GM20431 (cell line): ENCODE results near the gene TCEAL1.
"Not testable (repeated sequence)": the region's sequence is repeated elsewhere in the genome, so short reads cannot be mapped to it uniquely, and the experiment has no call there.

ENCODE experiments used
- in situ Hi-C: fragments of 300-500 bp; cut with MseI, MboI; formaldehyde crosslinking; loops from one replicate; pipeline ENCODE4 v1.15.0; 2020; ENCODE audit warnings: low sequenced_read_pairs; ENCODE audit not compliant: unreplicated experiment

Gene TCEAL1

DNA sequence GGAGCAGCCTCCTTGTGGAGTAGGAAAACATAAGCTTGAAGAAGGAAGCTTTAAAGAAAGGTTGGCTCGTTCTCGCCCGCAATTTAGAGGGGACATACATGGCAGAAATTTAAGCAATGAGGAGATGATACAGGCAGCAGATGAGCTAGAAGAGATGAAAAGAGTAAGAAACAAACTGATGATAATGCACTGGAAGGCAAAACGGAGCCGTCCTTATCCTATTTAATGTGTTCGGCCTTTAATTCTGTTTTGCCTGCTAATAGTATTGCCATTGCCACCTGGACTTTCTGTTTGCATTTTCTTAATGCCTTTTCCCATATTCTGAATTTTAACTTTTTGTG lies 1.4 kb downstream of the TCEAL1 start:
- in situ Hi-C loops: no loop called here

DNA sequence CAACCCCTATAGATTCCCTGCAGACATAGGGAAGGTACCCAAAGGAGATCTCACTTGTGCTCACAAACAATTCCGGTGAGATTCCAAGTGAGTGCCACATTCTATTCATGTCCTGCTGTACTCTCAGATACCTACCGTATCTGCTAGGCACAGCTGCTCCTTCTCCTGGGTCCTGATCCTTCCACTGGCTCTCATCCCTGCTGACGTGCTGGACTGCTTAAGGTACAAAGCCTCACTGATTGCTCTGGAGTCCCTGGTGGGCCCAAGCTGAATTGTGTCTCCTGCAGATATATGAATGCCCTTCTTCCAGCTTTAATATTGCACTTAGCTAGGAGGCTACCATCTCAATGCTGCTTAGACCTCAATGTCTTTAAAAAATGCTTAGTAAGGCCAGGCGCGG lies 2.4 kb downstream of the TCEAL1 start:
- in situ Hi-C loops: no loop called here

DNA sequence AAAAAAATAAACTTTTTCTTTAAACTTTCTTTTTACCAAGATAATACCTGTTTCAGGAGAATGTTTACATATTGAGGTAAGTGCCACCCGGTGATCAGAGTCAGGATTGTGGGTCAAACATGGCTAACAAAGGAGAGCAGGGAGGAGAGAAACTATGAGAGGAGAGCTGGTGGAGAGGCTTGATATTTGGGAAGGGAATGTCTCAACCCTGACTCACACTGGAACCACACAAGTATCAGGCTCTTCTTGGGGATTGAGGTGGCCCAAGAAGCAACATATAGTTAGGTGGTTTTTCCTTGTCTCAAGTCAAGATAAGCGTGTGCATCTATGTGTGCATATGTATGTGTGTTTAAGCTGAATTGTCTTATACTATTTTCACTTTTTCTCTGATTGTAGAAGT lies 6.7 kb downstream of the TCEAL1 start:
- in situ Hi-C loops: no loop called here

DNA sequence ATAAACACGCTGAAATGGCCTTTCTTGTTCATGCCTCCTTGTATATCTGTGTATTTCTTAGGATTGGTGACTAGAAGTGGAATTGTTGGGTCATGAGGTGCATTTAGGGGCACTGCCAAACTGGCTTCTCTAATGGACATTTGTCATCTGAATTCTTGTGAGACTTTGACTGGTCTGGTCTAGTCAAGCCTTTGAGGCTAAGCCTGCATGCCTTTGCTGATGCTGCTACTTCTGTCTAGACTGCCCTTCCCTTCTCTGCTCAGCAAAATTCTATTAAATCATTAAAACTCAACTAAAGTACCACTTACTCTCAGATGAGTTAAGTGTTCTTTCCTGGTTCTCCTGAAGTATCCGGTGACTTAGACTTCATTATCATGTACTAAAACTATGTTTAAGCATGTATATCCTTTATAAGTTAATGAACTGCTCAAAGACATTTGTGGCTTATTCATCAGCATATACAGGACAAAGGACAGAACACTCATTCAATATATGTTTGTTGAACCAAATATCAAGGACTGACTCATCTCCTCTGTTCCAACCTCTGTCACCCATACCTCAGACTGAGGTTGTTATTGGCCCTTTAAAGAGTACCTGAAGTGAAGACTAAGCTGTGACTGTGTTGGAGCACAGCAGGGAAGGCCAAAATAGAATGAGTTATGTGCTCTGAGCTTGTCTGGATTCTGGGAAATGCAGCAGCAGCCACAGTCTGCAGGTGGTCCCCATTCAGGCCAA lies 9.0 kb downstream of the TCEAL1 start:
- in situ Hi-C loops: no loop called here

DNA sequence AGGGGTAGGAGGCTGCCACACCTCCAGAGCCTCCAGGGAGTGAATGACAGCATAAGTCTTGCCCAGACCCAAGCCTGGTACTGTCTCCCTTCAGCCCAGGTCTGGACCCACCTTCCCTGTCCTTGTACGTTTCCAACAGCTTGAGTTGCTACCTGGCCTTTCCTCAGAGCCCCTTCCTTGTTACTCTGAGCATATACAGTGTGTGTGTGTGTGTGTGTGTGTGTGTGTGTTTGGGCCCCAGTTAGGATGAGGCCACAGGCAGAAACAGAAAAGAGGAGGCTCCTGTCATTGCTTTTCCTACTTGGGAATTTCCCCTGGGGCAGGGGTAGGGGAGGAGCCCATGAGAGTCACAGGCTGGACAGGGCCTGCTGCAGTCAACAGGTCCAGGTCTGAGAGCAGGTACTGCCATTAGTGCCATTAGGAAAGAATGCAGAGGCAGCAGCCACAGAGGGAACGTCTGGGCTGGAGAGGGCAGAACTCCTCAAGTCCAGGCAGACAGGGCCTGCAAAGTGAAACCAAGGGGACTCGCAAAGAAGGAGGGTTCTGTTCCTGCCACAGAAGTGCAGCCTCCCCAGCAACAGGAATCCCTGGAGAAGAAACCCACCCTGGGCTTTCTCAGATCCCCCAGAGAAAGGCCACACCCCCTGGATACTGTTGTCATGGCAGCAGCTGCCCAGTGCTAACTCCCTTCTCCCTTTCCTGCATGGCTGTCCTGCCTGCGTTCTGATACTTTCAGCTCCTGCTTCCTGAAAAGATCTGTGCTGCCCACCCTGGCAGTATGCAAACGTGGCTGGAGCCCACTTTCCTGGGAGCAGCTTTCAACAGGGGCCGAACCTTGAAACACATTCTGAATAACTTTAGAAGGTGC lies 9.9 kb downstream of the TCEAL1 start:
- in situ Hi-C loops: not testable (repeated sequence)

DNA sequence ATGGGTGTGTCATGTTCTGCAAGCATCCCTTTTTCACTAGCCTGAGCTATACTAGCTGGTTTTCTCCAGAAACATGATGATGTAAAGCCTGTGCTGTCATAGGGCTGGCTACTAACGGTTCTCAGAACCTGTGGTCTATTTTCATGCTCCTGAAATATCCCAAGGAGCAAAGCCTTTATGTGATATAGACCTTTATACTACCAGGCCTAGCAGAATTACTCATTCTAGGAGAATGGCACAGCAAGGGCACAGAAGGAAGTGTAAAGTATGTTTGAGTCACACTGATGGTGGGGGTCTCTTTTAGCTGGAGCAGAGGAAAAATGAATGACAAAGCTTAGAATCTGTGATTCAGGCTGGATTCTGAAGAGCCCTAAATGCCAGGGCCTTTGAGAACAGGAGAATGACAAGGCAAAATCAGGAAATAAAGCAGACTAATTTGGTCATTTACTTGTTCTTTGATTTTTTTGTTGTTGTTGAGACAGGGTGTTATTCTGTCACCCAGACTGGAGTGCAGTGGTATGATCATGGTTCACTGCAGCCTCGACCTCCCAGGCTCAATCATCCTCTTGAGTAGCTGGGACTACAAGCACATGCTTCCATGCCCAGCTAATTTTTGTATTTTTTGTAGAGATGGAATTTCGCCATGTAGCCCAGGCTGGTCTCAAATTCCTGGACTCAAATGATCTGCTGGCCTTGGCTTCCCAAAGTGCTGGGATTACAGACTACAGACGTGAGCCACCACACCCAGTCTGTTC lies 11.8 kb downstream of the TCEAL1 start:
- in situ Hi-C loops: no loop called here

DNA sequence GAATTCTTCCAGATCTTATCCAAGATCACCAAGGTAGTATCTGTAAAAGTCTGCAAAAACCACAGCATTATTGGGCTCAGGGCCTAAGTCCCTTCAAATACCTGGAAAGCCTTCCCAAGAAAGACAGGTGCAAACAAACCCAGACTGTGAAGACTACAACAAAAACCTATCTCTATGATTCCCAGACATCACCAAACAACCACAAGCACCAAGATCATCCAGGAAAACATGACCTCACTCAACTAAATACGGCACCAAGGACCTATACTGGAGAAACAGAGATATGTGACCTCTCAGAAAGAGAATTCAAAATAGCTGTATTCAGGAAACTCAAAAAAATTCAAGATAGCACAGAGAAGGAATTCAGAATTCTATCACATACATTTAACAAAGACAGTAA lies 15.3 kb downstream of the TCEAL1 start:
- in situ Hi-C loops: no loop called here

DNA sequence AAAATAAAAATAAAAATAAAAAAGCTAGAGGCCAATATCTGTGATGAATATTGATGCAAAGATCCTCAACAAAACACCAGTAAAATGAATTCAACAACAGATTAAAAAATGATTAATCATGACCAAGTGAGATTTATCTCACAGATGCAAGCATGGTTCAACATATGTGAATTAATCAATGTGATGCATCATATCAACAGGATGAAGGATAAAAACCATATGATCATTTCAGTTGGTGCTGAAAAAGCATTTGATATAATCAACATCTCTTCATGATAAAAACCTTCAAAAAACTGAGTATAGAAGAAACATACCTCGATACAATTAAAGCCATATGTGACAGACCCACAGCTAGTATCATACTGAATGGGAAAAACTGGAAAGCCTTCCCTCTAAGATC lies 18.9 kb downstream of the TCEAL1 start:
- in situ Hi-C loops: no loop called here

DNA sequence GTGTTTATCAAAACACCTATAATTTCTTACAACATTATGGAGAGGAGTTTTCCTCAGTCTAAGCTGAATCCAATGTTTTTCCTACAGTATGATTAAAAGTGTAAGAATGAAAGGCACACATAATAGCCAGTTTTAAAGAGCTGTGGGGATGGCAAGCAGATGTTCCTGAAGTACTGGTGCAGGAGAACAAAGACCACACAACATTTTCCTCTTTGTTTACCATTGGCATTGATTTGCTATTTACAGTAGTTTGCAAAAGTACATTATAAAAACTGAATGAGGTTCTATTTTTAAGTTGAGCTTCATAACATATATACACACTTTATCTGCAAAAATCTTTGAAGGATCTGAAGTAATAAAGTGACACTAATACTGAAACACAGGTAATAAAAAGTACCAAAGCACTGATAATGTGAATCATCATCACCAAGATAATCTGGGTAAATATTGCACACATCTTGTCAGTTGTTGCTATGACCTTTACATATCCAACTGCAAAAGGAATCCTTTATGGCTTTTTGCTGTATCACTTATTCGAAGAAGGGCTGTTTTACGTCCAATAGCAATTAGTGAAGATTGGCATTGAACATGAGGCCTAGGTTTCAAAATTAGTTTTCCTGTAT lies 22.5 kb downstream of the TCEAL1 start:
- in situ Hi-C loops: no loop called here

DNA sequence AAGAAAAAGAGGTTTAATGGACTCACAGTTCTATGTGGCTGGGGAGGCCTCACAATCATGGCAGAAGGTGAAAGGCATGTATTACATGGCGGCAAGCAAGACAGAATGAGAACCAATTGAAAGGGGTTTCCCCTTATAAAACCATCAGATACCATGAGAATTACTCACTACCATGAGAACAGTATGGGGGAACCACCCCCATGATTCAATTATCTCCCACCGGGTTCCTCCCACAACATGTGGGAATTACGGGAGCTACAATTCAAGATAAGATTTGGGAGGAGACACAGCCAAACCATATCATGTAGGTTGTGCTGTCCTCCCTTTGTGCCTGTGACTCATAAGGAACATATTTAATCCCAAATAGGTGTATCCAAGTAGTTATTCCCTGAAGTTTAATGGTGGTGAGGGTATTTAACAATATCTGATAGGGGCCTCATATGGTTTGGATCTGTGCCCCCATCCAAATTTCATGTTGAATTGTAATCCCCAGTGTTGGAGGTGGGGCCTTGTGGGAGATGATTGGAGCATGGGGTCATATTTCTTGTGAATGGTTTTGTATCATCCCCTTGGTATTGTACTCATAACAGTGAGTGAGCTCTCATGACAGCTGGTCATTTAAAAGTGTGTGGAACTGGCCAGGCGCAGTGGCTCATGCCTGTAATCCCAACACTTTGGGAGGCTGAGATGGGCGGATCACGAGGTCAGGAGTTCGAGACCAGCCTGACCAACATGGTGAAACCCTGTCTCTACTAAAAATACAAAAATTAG lies 26.6 kb downstream of the TCEAL1 start:
- in situ Hi-C loops: not testable (repeated sequence)

DNA sequence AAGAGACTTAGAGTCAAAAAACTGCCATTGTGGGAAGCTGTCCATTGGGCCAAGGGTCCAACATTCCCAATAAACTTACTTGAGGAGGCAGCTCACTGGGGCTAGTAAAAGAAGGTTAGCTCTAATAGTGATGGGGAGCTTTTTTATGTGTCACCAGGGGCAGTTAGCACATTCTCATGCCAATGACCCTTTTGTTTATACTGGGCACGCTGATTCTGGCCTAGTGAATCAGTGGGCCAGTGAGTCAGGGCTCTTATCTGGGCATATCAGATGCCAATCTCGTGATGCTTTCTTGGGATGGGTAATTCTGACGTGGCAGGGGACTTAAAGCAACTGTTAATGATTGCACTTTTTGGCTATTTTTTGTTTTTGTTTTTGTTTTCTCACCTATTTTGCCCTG lies 27.8 kb downstream of the TCEAL1 start:
- in situ Hi-C loops: no loop called here

DNA sequence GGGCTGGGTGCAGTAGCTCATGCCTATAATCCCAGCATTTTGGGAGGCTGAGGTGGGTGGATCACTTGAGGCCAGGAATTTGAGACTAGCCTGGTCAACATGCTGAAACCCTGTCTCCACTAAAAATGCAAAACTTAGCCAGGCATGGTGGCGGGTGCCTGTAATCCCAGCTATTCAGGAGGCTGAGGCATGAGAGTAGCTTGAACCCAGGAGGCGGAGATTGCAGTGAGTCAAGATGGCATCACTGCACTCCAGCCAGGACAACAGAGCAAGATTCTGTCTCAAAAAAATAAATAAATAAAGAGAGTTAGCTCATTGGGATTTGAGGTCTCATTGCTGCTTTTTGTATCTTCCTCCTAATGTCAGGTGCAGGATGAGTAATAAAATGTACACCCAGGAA lies 28.3 kb downstream of the TCEAL1 start:
- in situ Hi-C loops: not testable (repeated sequence)

DNA sequence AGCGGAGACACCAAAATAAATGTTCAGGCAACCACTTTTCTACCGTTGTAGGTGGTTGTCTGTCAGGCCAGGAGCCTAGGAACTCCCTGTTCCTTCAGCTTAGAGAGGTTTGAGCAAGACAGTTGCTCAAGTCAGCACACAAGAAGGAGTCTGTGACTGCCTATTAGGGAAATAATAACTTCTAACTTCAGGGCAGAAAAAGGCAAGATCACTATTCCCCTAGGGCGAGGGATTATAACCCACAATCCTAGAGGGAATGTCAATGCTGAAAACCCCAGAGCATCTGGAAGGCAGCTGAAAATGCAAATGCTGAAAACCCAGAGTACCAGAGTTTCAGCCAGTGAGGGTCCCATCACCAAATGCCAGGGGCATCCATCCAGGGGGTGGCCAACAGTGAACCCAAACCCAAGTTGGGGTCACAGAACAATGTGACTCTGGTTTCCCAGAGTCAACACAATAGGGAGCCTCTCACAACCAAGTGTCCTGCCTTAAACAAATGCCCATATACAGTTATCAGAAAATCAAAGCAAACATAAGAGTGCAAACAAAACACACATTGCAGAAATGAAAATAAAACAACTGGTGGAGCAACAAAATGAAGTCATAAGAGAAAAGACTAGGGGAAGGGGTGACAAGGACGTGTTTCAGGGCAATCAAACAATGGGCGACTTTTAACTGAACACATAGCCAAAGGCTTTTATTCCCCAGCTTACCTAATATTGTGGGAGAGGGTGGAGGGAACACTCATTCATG lies 30.1 kb downstream of the TCEAL1 start:
- in situ Hi-C loops: no loop called here

DNA sequence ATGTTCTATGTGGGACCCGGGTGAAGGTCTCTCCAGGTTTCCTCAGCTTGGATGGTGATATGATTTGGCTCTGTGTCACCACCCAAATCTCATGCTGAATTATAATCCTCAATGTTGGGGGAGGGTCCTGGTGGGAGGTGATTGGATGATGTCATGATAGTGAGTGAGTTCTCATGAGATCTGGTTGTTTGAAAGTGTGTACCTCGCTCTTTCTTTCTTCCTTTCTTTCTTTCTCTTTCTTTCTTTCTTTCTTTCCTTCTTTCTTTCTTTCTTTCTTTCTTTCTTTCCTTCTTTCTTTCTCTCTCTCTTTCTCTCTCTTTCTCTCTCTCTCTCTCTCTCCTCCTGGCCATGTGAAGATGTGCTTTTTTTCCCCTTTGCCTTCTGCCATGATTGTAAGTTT lies 30.7 kb downstream of the TCEAL1 start:
- in situ Hi-C loops: not testable (repeated sequence)

DNA sequence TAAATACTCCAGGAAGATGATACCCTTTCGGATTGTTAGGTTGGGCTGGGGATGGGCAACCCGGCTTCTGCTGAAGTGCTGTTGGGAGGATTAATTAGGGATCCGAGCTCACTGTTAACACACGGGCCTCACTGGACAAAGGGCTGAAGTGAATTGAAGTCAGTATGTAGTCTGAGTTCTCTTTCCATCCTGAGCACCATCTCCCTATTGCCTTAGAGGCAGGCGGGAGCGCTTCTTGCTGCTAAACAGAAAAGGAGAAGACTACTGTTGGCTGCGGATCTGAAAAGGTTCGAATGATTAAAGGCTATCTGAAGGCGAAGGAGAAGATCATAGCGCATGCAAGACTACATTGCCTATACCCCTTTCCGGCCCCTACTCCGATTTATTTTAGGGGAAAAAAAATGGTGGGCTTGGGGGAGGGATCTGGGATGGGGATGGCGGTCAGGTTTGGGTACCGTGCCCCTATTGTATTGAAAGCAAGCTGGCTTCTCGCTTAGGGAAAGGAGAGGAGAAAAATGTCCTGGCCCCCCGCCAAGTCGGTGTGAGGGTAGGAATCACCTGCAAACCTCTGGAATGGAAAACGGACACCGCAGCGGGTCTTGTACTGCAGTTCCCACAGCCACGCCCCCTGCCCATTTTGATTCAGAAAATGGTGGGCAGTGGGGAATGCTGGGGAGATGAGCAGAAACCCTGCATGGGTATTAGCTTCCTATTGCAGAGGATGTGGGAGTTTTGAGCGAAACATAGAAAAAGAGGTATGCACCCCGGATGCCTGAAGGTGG lies 35.4 kb downstream of the TCEAL1 start:
- in situ Hi-C loops: no loop called here

DNA sequence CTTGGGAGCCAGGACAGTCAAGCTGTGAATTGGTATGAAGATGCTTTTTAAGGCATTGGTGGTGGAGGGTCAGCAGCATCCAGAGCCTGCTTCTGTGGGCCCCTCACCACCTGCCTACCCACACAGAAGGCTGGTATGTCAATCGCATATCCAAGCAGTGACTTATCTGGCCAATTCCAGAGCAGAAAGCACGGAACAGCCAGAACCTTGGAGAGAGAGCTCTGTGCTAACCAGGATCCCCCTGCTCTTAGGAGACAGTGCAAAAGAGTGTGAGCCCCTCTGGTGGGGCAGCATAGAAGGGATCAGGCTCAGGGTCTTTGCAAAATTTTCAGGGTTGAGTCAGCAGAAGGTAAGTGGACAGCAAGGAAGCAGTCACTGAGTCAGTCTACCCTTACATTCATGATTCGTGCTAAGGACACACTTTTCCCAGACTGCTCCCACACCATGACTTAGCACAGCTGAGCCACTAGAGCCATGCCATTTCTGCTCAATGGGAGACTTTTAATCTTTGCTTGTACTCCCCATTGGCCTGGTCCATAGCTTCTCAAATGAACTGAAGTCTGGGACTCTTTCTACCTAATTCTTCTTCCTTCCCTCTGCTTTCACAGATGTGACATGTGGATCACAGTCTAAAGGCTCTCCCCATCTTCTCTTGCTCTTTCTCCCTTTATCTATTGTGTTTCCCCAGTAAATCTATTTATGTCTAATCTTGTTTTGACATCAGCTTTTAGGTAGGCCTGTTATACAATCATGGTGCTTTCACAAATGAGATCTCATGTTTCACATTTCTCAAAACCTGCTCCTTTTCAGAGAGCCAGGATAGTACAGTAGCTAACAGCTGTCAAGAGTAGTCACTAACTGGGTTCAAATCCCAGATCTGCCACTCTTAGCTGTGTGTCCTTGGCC lies 37.7 kb downstream of the TCEAL1 start:
- in situ Hi-C loops: no loop called here

DNA sequence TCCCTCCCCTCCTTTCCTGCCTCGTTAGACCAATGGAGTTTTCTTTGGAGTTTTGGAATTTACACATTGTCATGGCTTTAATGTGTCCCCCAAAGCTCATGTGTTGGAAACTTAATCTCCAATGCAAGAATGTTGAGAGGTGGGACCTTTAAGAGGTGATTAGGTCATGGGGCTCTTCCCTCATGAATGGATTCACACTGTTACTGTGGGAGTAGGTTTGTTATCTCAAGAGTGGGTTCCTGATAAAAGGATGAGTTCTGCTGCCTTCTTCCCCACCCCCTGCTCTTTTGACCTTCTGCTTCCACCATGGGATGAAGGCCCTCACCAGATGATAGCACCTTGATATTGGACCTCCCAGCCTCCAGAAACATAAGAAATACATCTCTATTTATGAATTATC lies 41.0 kb downstream of the TCEAL1 start:
- in situ Hi-C loops: no loop called here
